GM12864 (cell line): ENCODE measurements around the gene CHN2.

Experiments
- DNase-seq: peaks from one replicate; pipeline ENCODE4 v3.0.0-alpha.2; 2011; ENCODE audit warnings: low read depth
- H3K4me3 ChIP-seq: 2 replicates; pipeline ENCODE4 v1.5.1; 2011; ENCODE audit warnings: mild to moderate bottlenecking, low read depth, low read length, control low read depth
- TF ChIP-seq, protein P1 (sequence below): IDR thresholded peaks from 2 replicates; pipeline ENCODE4 v1.5.1; 2011; ENCODE audit warnings: low read depth, mild to moderate bottlenecking, moderate library complexity, low read length, control low read depth, inconsistent platforms; ENCODE audit errors: missing control alignments

Gene CHN2

DNA sequence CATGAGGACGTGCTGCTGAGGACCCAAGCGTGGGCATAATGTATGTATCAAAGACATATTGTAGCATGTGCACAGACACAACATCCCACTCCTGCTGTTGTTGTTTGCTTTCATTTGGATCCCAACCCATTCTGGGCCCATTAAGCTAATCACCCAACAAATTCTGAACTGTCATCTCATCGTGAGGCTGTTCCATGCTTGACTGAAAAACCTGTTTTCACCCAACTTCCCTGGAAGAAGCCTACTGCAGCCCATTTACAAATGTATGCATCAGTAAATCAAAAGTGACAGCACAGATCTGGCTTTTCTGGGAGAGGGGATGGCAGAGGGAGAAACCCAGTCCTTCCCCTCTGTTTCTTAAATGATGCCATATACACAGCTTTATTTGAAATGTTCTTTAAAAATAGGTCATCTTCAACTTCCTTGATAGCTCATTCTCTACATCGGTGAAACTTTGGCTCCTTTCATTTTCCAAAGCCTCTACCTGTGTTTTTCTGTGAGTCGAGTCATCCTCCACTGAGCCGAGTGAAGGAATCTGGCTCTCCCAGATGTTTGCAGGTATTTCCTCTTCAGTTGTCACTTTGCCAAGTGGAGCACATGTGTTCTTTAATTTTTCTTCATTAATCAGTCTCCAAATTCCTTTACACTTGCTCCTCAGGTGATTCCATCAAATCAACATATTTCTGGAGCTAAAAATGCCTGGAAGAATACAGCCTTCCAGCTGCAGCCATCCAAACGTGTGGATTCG lies 151.8 kb downstream of the CHN2 start:
- no peak overlapping the region for H3K4me3 ChIP-seq
- no peak for DNase-seq
- TF ChIP-seq, protein P1, sequence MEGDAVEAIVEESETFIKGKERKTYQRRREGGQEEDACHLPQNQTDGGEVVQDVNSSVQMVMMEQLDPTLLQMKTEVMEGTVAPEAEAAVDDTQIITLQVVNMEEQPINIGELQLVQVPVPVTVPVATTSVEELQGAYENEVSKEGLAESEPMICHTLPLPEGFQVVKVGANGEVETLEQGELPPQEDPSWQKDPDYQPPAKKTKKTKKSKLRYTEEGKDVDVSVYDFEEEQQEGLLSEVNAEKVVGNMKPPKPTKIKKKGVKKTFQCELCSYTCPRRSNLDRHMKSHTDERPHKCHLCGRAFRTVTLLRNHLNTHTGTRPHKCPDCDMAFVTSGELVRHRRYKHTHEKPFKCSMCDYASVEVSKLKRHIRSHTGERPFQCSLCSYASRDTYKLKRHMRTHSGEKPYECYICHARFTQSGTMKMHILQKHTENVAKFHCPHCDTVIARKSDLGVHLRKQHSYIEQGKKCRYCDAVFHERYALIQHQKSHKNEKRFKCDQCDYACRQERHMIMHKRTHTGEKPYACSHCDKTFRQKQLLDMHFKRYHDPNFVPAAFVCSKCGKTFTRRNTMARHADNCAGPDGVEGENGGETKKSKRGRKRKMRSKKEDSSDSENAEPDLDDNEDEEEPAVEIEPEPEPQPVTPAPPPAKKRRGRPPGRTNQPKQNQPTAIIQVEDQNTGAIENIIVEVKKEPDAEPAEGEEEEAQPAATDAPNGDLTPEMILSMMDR, result no peak

- no peak overlapping the region for H3K4me3 ChIP-seq
- TF ChIP-seq, protein P1, result no peak
- no peak for DNase-seq
Measured at GRCh38 chr7:29349362-29349761, 154.8 kb downstream of the CHN2 start.

DNA sequence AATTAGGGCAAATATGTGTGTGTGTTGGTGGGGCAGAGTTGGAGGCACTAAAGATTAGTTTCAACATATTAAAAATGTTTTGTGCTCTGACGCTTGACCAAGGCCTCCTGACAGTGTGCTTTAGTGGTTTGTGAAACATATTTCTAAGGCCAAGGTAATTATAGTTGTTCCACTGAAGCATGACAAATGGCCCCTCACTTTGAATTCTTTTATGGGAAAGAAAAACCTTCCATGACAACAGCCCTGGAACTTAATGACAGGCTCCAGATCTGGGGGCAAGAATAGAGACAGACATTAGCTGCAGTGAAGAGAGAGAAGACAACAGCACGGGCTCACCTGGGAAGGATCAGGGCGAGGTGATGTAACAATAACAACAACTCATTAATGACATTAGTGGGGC lies 155.8 kb downstream of the CHN2 start:
- no peak for DNase-seq
- TF ChIP-seq, protein P1, result no peak
- H3K4me3 ChIP-seq, result no peak overlapping the region

- TF ChIP-seq, protein P1, result no peak
- no peak overlapping the region for H3K4me3 ChIP-seq
- no peak for DNase-seq
Measured at GRCh38 chr7:29352041-29352440, 157.5 kb downstream of the CHN2 start.

DNA sequence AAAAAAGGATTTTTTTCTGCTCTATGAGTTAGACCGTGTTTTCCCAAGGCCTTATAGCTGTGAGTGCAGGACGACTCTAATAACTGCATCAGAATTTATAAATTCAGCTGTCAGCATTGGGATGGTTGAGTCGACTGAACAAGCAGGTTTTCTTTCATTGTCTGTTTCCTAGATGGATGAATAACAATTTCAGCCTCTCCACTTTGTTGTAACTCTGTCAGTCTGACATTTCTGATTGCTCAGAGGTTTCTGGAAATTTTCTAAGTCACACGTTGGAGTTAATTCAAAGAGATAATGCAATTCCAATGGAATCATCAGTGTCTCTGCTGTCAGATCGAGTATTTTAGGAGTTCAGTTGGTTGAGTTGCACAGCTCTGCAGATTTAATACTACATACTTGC lies 159.2 kb downstream of the CHN2 start:
- DNase-seq, result no peak

DNA sequence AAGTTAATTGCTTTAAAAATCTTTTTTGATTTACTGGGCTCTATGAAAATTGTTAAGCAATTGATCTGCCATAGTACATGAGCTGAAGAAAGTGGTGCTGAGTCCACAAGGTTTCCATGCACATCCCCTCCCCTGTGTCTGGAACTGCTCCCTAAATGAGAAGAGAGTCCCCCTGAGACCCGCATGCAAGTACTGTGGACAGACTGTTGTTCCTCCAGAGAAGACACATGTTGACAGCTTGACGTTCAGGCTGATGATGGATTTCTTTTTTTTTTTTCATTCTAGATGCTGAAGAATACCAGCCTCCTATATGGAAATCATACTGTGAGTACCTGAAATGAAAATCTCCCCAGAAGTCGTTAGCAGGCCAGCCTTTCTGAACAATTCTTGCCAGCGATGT lies 159.8 kb downstream of the CHN2 start:
- no peak for DNase-seq
- H3K4me3 ChIP-seq, result no peak overlapping the region
- TF ChIP-seq, protein P1, result no peak

More for the DNA sequence above, 159.2 kb downstream of the CHN2 start:
- H3K4me3 ChIP-seq, result no peak overlapping the region
- TF ChIP-seq, protein P1, result no peak

DNA sequence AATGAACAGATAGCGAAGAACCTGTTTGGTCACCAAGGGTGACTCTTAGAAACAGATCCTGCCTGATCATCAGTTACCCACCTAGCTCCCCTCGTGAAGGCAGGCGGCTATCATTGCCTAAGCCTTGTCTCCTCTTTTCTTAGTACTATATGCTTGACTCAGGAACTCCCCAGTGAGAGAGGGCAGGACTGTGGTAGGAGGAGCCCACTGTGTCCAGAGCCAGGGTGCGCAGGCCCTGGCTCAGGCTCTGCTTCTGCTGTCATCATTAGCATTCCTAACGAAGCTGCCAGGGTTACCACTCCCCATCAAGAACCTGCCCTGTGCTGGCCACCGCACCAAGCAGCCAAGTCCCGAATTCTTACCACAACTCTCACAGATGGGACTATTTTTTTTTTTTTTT lies 160.8 kb downstream of the CHN2 start:
- no peak overlapping the region for H3K4me3 ChIP-seq
- no peak for DNase-seq
- TF ChIP-seq, protein P1, result no peak
